Activated T-cell treated with anti-CD3 and anti-CD28 coated beads for 1 hour (primary cell): ENCODE measurements around the gene UBXN2A.

Source experiments
- DNase-seq: peaks from one replicate; pipeline ENCODE4 v3.0.0-alpha.2; 2020; ENCODE audit warnings: low read depth

Gene UBXN2A

GRCh38 chr2:24045511-24046508, 105.5 kb downstream of the UBXN2A start:
- DNase-seq = no peak

- DNase-seq = no peak
Measured at GRCh38 chr2:24046599-24046929, 106.3 kb downstream of the UBXN2A start.

GRCh38 chr2:24046930-24047702, 106.9 kb downstream of the UBXN2A start, which contains the start of gene WDCP:
TSS of gene WDCP (minus strand) at chr2:24047391. CDS start at chr2:24039494, 7,897 bp downstream.
- peak; percentile 86 for DNase-seq

- no peak for DNase-seq
Measured at GRCh38 chr2:24047703-24048033, 107.4 kb downstream of the UBXN2A start.

GRCh38 chr2:24048769-24049484, 108.7 kb downstream of the UBXN2A start:
- DNase-seq = no peak

- peak; percentile 26 for DNase-seq
Measured at GRCh38 chr2:24049485-24050021, 109.3 kb downstream of the UBXN2A start, which contains the start of gene FKBP1B. TSS of gene FKBP1B (plus strand) at chr2:24049741. CDS start at chr2:24049850, 109 bp downstream.

GRCh38 chr2:24050041-24050979, 110.0 kb downstream of the UBXN2A start:
- DNase-seq = no peak

- DNase-seq = no peak
Measured at GRCh38 chr2:24051833-24052232, 111.6 kb downstream of the UBXN2A start.

GRCh38 chr2:24052951-24053350, 112.7 kb downstream of the UBXN2A start:
- no peak for DNase-seq
